HepG2 (cell line): Measurements from ENCODE around the gene RABL6.

Experiments
- HOXD1 ChIP-seq: sonication (generic); formaldehyde crosslinking; IDR thresholded peaks from 2 replicates; pipeline ENCODE4 v1.5.0; 2020; ENCODE audit warnings: missing genetic modification reagents
- TF ChIP-seq, protein P1 (sequence below): sonication (generic); formaldehyde crosslinking; IDR thresholded peaks from 2 replicates; pipeline ENCODE4 v1.5.0; 2020; ENCODE audit warnings: mild to moderate bottlenecking, missing genetic modification reagents, moderate library complexity

DNA sequence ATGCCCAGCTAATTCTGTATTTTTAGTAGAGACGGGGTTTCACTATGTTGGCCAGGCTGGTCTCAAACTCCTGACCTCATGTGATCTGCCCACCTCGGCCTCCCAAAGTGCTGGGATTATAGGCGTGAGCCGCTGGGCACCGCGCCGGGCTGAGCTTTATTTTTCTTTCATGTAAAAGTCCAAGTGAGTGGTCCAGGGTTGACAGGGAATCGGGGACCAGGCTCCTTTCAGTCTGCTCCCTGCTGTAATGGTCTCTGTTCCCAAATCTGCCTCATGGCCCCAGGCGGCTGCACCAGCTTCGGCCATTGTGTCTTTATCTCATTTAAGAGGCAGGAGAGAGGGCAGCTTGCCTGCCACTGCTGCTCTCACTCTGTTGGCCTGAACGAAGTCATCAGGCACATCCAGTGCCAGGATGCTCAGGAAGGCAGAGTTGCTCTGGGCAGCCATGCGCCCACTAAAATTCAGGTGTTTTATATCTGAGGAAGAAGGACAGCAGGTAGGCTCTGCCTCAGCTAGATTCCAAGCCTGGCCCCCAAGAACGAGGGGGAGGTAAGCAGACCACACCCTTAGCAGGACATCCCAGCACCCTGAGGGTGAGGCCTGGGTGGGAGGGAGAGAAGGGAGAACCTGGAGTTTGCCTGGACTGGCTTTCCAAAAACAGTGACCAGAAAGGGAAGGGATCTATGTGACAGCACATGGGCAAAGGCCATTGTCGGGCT, 13.3 kb upstream of the RABL6 start:
- TF ChIP-seq, protein P1, sequence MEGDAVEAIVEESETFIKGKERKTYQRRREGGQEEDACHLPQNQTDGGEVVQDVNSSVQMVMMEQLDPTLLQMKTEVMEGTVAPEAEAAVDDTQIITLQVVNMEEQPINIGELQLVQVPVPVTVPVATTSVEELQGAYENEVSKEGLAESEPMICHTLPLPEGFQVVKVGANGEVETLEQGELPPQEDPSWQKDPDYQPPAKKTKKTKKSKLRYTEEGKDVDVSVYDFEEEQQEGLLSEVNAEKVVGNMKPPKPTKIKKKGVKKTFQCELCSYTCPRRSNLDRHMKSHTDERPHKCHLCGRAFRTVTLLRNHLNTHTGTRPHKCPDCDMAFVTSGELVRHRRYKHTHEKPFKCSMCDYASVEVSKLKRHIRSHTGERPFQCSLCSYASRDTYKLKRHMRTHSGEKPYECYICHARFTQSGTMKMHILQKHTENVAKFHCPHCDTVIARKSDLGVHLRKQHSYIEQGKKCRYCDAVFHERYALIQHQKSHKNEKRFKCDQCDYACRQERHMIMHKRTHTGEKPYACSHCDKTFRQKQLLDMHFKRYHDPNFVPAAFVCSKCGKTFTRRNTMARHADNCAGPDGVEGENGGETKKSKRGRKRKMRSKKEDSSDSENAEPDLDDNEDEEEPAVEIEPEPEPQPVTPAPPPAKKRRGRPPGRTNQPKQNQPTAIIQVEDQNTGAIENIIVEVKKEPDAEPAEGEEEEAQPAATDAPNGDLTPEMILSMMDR (CRISPR knock-in tag): no peak
- TF ChIP-seq HOXD1 (CRISPR knock-in tag): no peak
